HEK293 (cell line): Measurements from ENCODE around the gene PRKAB1.

Source experiments
- CTCF ChIP-seq: fragments of 450-650 bp; formaldehyde crosslinking; IDR thresholded peaks from 2 replicates; pipeline ENCODE4 v1.5.1; 2016; ENCODE audit warnings: missing biosample characterization, missing genetic modification characterization
- ZNF138 ChIP-seq: fragments of 450-650 bp; formaldehyde crosslinking; IDR thresholded peaks from 2 replicates; pipeline ENCODE4 v1.5.1; 2016; ENCODE audit warnings: missing biosample characterization, missing genetic modification characterization, borderline replicate concordance

- TF ChIP-seq CTCF = no peak
- no peak for TF ChIP-seq ZNF138
These were observed 23.0 kb upstream of the PRKAB1 start for GRCh38 chr12:119644930-119645329.
